Right lobe of liver (tissue), 4 donors: Measurements from ENCODE around the gene TNS3.

ENCODE experiments used
- POLR2A ChIP-seq: fragments of 450-650 bp; IDR thresholded peaks from one replicate; pipeline ENCODE4 v1.6.1; 2017; ENCODE audit warnings: antibody characterized with exemption, mild to moderate bottlenecking
- TF ChIP-seq, protein P1 (sequence below), 4 donors: fragments of 200-600 bp in 3 of 4; fragments of 450-650 bp in 1 of 4; IDR thresholded peaks; one replicate each; pipeline versions ENCODE4 v1.5.1 to v1.8.0; 2016 to 2022; ENCODE audit warnings: antibody characterized with exemption in 4 of 4, mild to moderate bottlenecking in 2 of 4
- donor health status: DM: no; HTN: no; CAD: no.
- donor health status: DM: no; HTN: no; CAD: no.
- donor health status: DM: no; HTN: yes; CAD: no.

DNA sequence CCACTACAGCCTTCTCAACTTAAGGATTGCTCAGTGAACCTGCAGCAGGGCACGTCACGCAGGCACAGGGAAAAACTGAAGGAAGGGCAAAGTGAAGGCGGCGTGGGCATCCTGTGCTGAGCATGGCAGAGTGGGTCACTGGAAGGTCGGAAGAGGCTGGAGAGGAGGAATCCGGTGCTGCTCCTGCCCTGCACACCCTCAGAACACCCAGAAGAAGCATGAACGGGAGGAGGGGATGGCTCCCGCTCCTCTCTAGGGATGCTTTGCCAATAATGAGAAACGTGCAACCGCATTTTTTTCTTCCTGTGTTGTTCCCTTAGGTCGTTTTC is 175.1 kb downstream of the TNS3 start:
- TF ChIP-seq, protein P1, sequence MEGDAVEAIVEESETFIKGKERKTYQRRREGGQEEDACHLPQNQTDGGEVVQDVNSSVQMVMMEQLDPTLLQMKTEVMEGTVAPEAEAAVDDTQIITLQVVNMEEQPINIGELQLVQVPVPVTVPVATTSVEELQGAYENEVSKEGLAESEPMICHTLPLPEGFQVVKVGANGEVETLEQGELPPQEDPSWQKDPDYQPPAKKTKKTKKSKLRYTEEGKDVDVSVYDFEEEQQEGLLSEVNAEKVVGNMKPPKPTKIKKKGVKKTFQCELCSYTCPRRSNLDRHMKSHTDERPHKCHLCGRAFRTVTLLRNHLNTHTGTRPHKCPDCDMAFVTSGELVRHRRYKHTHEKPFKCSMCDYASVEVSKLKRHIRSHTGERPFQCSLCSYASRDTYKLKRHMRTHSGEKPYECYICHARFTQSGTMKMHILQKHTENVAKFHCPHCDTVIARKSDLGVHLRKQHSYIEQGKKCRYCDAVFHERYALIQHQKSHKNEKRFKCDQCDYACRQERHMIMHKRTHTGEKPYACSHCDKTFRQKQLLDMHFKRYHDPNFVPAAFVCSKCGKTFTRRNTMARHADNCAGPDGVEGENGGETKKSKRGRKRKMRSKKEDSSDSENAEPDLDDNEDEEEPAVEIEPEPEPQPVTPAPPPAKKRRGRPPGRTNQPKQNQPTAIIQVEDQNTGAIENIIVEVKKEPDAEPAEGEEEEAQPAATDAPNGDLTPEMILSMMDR (IDR thresholded peaks at IDR 0.05): no peak
- no peak for TF ChIP-seq POLR2A
